Trophoblast cell (in vitro differentiated cells and primary cell): Measurements from ENCODE around the gene RAB20.
A peak's percentile ranks its signal among the peaks of the same experiment; 100 is the strongest.

Experiments used
- DNase-seq, 2 donors: peaks; one replicate each; pipeline ENCODE4 v3.0.0-alpha.2; 2016
- H2AFZ ChIP-seq: 2 replicates; pipeline ENCODE4 v1.6.1; 2013; ENCODE audit warnings: low read length, moderate library complexity, mild to moderate bottlenecking; ENCODE audit not compliant: insufficient read depth, poor library complexity
- H2AK5ac ChIP-seq: 2 replicates; pipeline ENCODE4 v1.6.1; 2013; ENCODE audit warnings: mild to moderate bottlenecking, low read length
- H2BK120ac ChIP-seq: 2 replicates; pipeline ENCODE4 v1.6.1; 2013; ENCODE audit warnings: low read length, mild to moderate bottlenecking, moderate library complexity; ENCODE audit not compliant: insufficient read depth, poor library complexity
- H2BK12ac ChIP-seq: 2 replicates; pipeline ENCODE4 v1.6.1; 2013; ENCODE audit warnings: mild to moderate bottlenecking, low read length, moderate library complexity
- H2BK5ac ChIP-seq: 2 replicates; pipeline ENCODE4 v1.6.1; 2013; ENCODE audit warnings: low read length, low read depth, moderate library complexity, mild to moderate bottlenecking; ENCODE audit not compliant: poor library complexity
- H3K14ac ChIP-seq: 2 replicates; pipeline ENCODE4 v1.6.1; 2013; ENCODE audit warnings: mild to moderate bottlenecking, low read length
- H3K18ac ChIP-seq: 2 replicates; pipeline ENCODE4 v1.6.1; 2013; ENCODE audit warnings: mild to moderate bottlenecking, low read length
- H3K23ac ChIP-seq: 2 replicates; pipeline ENCODE4 v1.6.1; 2013; ENCODE audit warnings: low read length
- H3K27ac ChIP-seq: 2 replicates; pipeline ENCODE4 v1.5.1; 2013; ENCODE audit warnings: low read depth, mild to moderate bottlenecking, inconsistent platforms, low read length, moderate library complexity
- H3K27me3 ChIP-seq: 2 replicates; pipeline ENCODE4 v1.6.1; 2013; ENCODE audit warnings: inconsistent platforms, mild to moderate bottlenecking, low read length, moderate library complexity; ENCODE audit not compliant: insufficient read depth
- H3K36me3 ChIP-seq, 2 experiments: 1 replicate in 1 of 2; 2 replicates in 1 of 2; pipeline ENCODE4 v1.6.1; 2013; ENCODE audit warnings: low read length in 2 of 2, mild to moderate bottlenecking in 2 of 2, moderate library complexity in 1 of 2; ENCODE audit not compliant: insufficient read depth in 2 of 2, control insufficient read depth in 1 of 2
- H3K4ac ChIP-seq: 2 replicates; pipeline ENCODE4 v1.6.1; 2013; ENCODE audit warnings: low read depth, mild to moderate bottlenecking, low read length, moderate library complexity
- H3K4me1 ChIP-seq, 2 experiments: 1 replicate in 1 of 2; 2 replicates in 1 of 2; pipeline ENCODE4 v1.6.1; 2013; ENCODE audit warnings: low read length in 2 of 2, mild to moderate bottlenecking in 2 of 2, moderate library complexity in 1 of 2; ENCODE audit not compliant: insufficient read depth in 2 of 2, control insufficient read depth in 1 of 2
- H3K4me2 ChIP-seq: 2 replicates; pipeline ENCODE4 v1.6.1; 2013; ENCODE audit warnings: inconsistent platforms, mild to moderate bottlenecking, low read length, moderate library complexity
- H3K4me3 ChIP-seq: 2 replicates; pipeline ENCODE4 v1.5.1; 2013; ENCODE audit warnings: mild to moderate bottlenecking, low read depth, low read length, inconsistent platforms
- H3K79me1 ChIP-seq: one replicate; pipeline ENCODE4 v1.6.1; 2013; ENCODE audit warnings: low read length
- H3K79me2 ChIP-seq: 2 replicates; pipeline ENCODE4 v1.6.1; 2013; ENCODE audit warnings: low read length, mild to moderate bottlenecking; ENCODE audit not compliant: control insufficient read depth, insufficient read depth, poor library complexity
- H3K9ac ChIP-seq: 2 replicates; pipeline ENCODE4 v1.6.1; 2013; ENCODE audit warnings: mild to moderate bottlenecking, low read length
- H3K9me3 ChIP-seq: 2 replicates; pipeline ENCODE4 v1.6.1; 2013; ENCODE audit warnings: low read depth, mild to moderate bottlenecking, control low read depth, inconsistent platforms, low read length; ENCODE audit not compliant: insufficient read depth
- H4K12ac ChIP-seq: 2 replicates; pipeline ENCODE4 v1.6.1; 2013; ENCODE audit warnings: low read depth, mild to moderate bottlenecking, low read length, moderate library complexity
- H4K8ac ChIP-seq: 2 replicates; pipeline ENCODE4 v1.6.1; 2013; ENCODE audit warnings: low read depth, mild to moderate bottlenecking, low read length, moderate library complexity
- H4K91ac ChIP-seq: one replicate; pipeline ENCODE4 v1.6.1; 2013; ENCODE audit warnings: low read depth, mild to moderate bottlenecking, low read length, moderate library complexity
- WGBS: extraction: QIAGEN DNeasy Blood & Tissue Kit; methylation state at CpG from one replicate; pipeline ENCODE4 v1.1.7; 2013; ENCODE audit warnings: missing lambda C conversion rate; ENCODE audit not compliant: insufficient read length, insufficient coverage; ENCODE audit errors: extremely low coverage; 5-methylcytosine and 5-hydroxymethylcytosine counted together

Gene RAB20

GRCh38 chr13:110542169-110542796 is 19.2 kb downstream of the RAB20 start:
- Histone ChIP-seq H3K4me2 (no peak overlapping the region), H2BK12ac (no peak overlapping the region), H2BK120ac (no peak overlapping the region), H2BK5ac (no peak overlapping the region), H4K8ac (no peak overlapping the region), H3K79me1 (peaks cover 21% of the 10 kb centered on the region), H2AFZ (no peak overlapping the region), H4K12ac (no peak overlapping the region), H3K4me1 (peaks cover 27 to 31% of the 10 kb centered on the region in 2 experiments), H3K4ac (no peak overlapping the region), H2AK5ac (no peak overlapping the region), H3K79me2 (peaks cover 9% of the 10 kb centered on the region), H3K27ac (peak overlapping the region; percentile 7), H3K9ac (no peak overlapping the region), H3K18ac (no peak overlapping the region), H3K14ac (no peak overlapping the region), H3K27me3 (no peaks in the 10 kb centered on the region), H4K91ac (no peak overlapping the region), H3K36me3 (peaks cover 4 to 8% of the 10 kb centered on the region in 2 experiments), H3K23ac (no peak overlapping the region), H3K4me3 (no peak overlapping the region), H3K9me3 (peaks cover 2% of the 10 kb centered on the region)
- WGBS = no CpG with 5 or more reads among the region's 6 CpGs
- no peak for DNase-seq

- H2BK12ac ChIP-seq = peak overlapping the region; percentile 99
- peak overlapping the region; percentile 42 for H2AK5ac ChIP-seq
- peak overlapping the region; percentile 94 for H3K27ac ChIP-seq
- peak overlapping the region; percentile 65 for H3K4ac ChIP-seq
- no peaks in the 10 kb centered on the region for H3K27me3 ChIP-seq
- peak overlapping the region; percentile 6 for H3K4me2 ChIP-seq
- peaks cover 2% of the 10 kb centered on the region for H3K9me3 ChIP-seq
- DNase-seq = peak; percentile 65 to 73
- peaks cover 27 to 29% of the 10 kb centered on the region in 2 experiments for H3K4me1 ChIP-seq
- H2AFZ ChIP-seq = no peak overlapping the region
- peak overlapping the region; percentile 90 for H3K18ac ChIP-seq
- H3K9ac ChIP-seq = no peak overlapping the region
- H4K91ac ChIP-seq = peak overlapping the region; percentile 70
- H4K8ac ChIP-seq = peak overlapping the region; percentile 79
- peak overlapping the region; percentile 27 for H4K12ac ChIP-seq
- peaks cover 9% of the 10 kb centered on the region for H3K79me2 ChIP-seq
- peak overlapping the region; percentile 73 for H3K14ac ChIP-seq
- peak overlapping the region; percentile 68 for H2BK120ac ChIP-seq
- H2BK5ac ChIP-seq = peak overlapping the region; percentile 70
- H3K4me3 ChIP-seq = no peak overlapping the region
- peaks cover 18% of the 10 kb centered on the region for H3K79me1 ChIP-seq
- H3K23ac ChIP-seq = no peak overlapping the region
- no CpG with 5 or more reads among the region's 4 CpGs for WGBS
- H3K36me3 ChIP-seq = peaks cover 4 to 8% of the 10 kb centered on the region in 2 experiments
These were observed 20.0 kb downstream of the RAB20 start for GRCh38 chr13:110541526-110541920.

- Histone ChIP-seq H3K4me2 (no peak overlapping the region), H2BK5ac (peak overlapping the region; percentile 8), H4K91ac (peak overlapping the region; percentile 67), H3K4ac (peak overlapping the region; percentile 81), H4K8ac (peak overlapping the region; percentile 34), H3K9ac (no peak overlapping the region), H3K4me1 (peaks cover 26 to 30% of the 10 kb centered on the region in 2 experiments), H3K79me1 (peaks cover 17% of the 10 kb centered on the region), H4K12ac (peak overlapping the region; percentile 6), H3K9me3 (peaks cover 2% of the 10 kb centered on the region), H3K27ac (peak overlapping the region; percentile 94), H2BK120ac (peak overlapping the region; percentile 54), H3K4me3 (no peak overlapping the region), H3K18ac (peak overlapping the region; percentile 36), H3K23ac (no peak overlapping the region), H3K36me3 (peaks cover 4 to 8% of the 10 kb centered on the region in 2 experiments), H3K79me2 (peaks cover 10% of the 10 kb centered on the region), H2AK5ac (peak overlapping the region; percentile 31), H2AFZ (no peak overlapping the region), H2BK12ac (peak overlapping the region; percentile 34), H3K27me3 (no peaks in the 10 kb centered on the region), H3K14ac (peak overlapping the region; percentile 52)
- WGBS = no CpG with 5 or more reads among the region's 15 CpGs
- DNase-seq = no peak
These were observed 20.5 kb downstream of the RAB20 start for GRCh38 chr13:110540871-110541525.

GRCh38 chr13:110539894-110540293 is 21.6 kb downstream of the RAB20 start:
- Histone ChIP-seq H4K91ac (no peak overlapping the region), H3K4me1 (peaks cover 32 to 33% of the 10 kb centered on the region in 2 experiments), H3K23ac (no peak overlapping the region), H3K79me2 (peaks cover 11% of the 10 kb centered on the region), H2AK5ac (no peak overlapping the region), H2AFZ (no peak overlapping the region), H3K27ac (no peak overlapping the region), H3K18ac (no peak overlapping the region), H3K4me2 (no peak overlapping the region), H3K36me3 (peaks cover 8 to 11% of the 10 kb centered on the region in 2 experiments), H3K9me3 (peaks cover 4% of the 10 kb centered on the region), H3K9ac (no peak overlapping the region), H4K12ac (no peak overlapping the region), H2BK5ac (no peak overlapping the region), H3K4me3 (no peak overlapping the region), H4K8ac (no peak overlapping the region), H3K4ac (no peak overlapping the region), H3K27me3 (no peaks in the 10 kb centered on the region), H2BK12ac (no peak overlapping the region), H3K79me1 (peaks cover 18% of the 10 kb centered on the region), H3K14ac (no peak overlapping the region), H2BK120ac (no peak overlapping the region)
- WGBS = no CpG with 5 or more reads among the region's 5 CpGs
- DNase-seq = no peak
